GM10266 (cell line): Measurements from ENCODE around the gene TBC1D3B.
"Not testable (repeated sequence)": the region's sequence is repeated elsewhere in the genome, so short reads cannot be mapped to it uniquely, and the experiment has no call there.

ENCODE experiments used
- DNase-seq: peaks from one replicate; pipeline ENCODE4 v3.0.0; 2012; ENCODE audit errors: extremely low spot score
- CTCF ChIP-seq: IDR thresholded peaks from 2 replicates; pipeline ENCODE4 v1.5.1; 2012; ENCODE audit warnings: mild to moderate bottlenecking, low read depth; ENCODE audit not compliant: control insufficient read depth, insufficient read depth; ENCODE audit errors: missing control alignments

TBC1D3B gene

GRCh38 chr17:36209575-36209974 lies 33.1 kb upstream of the TBC1D3B start:
- TF ChIP-seq CTCF = no peak
- no peak for DNase-seq

- not testable (repeated sequence) for DNase-seq
Observed at GRCh38 chr17:36207383-36207782, 30.9 kb upstream of the TBC1D3B start.

- not testable (repeated sequence) for DNase-seq
Observed at GRCh38 chr17:36206486-36206821, 30.0 kb upstream of the TBC1D3B start.

- no peak for DNase-seq
- no peak for TF ChIP-seq CTCF
Observed at GRCh38 chr17:36205637-36206485, 29.4 kb upstream of the TBC1D3B start.

- no peak for TF ChIP-seq CTCF
- DNase-seq = no peak
Observed at GRCh38 chr17:36204724-36205500, 28.5 kb upstream of the TBC1D3B start.

GRCh38 chr17:36203335-36203734 lies 26.9 kb upstream of the TBC1D3B start:
- no peak for TF ChIP-seq CTCF
- DNase-seq = no peak

GRCh38 chr17:36201506-36201905 lies 25.1 kb upstream of the TBC1D3B start:
- DNase-seq = not testable (repeated sequence)

- not testable (repeated sequence) for DNase-seq
Observed at GRCh38 chr17:36201102-36201501, 24.7 kb upstream of the TBC1D3B start.

GRCh38 chr17:36198831-36199465 lies 22.5 kb upstream of the TBC1D3B start:
- no peak for TF ChIP-seq CTCF
- DNase-seq = no peak
